SU-DHL-6 (cell line): ENCODE measurements around the gene SEPTIN2.

Experiments used
- H2AFZ ChIP-seq: fragments of 200-600 bp; sonication (generic); 2 replicates; pipeline ENCODE4 v1.6.1; 2014; ENCODE audit warnings: low read depth, mild to moderate bottlenecking, moderate library complexity, mixed read lengths, antibody characterized with exemption, low read length; ENCODE audit not compliant: severe bottlenecking
- H3F3A ChIP-seq: fragments of 200-600 bp; shearing (Covaris generic); 2 replicates; pipeline ENCODE4 v1.6.0; 2016; ENCODE audit warnings: antibody characterized with exemption, mild to moderate bottlenecking; ENCODE audit not compliant: insufficient read depth
- H3K27ac ChIP-seq: fragments of 200-600 bp; sonication (generic); 2 replicates; pipeline ENCODE4 v1.5.1; 2016; ENCODE audit warnings: low read depth, mild to moderate bottlenecking, low read length, moderate library complexity, mixed read lengths
- H3K27me3 ChIP-seq: fragments of 200-600 bp; sonication (generic), shearing (Covaris generic); 2 replicates; pipeline ENCODE4 v1.6.0; 2014; ENCODE audit warnings: mild to moderate bottlenecking, low read length
- H3K36me3 ChIP-seq: fragments of 200-600 bp; sonication (generic); 2 replicates; pipeline ENCODE4 v1.6.1; 2014; ENCODE audit warnings: mild to moderate bottlenecking, low read length, mixed read lengths
- H3K4me2 ChIP-seq: fragments of 300-600, 200-600 bp; shearing (Covaris generic), sonication (generic); 2 replicates; pipeline ENCODE4 v1.6.0; 2014; ENCODE audit warnings: low read length, low read depth, mild to moderate bottlenecking; ENCODE audit not compliant: poor library complexity, severe bottlenecking
- H3K4me3 ChIP-seq: fragments of 200-600 bp; sonication (generic); 2 replicates; pipeline ENCODE4 v1.5.1; 2014; ENCODE audit warnings: antibody characterized with exemption, low read length, mild to moderate bottlenecking, mixed read lengths; ENCODE audit not compliant: insufficient read depth, poor library complexity, severe bottlenecking
- H3K79me2 ChIP-seq: fragments of 200-600 bp; sonication (generic); 2 replicates; pipeline ENCODE4 v1.6.1; 2014; ENCODE audit warnings: mild to moderate bottlenecking, low read length, moderate library complexity; ENCODE audit not compliant: insufficient read depth
- H3K9ac ChIP-seq: fragments of 200-600 bp; sonication (generic); 2 replicates; pipeline ENCODE4 v1.7.0; 2014; ENCODE audit warnings: mild to moderate bottlenecking, low read length
- H3K9me2 ChIP-seq: fragments of 200-600 bp; sonication (generic); replicated peaks from 2 replicates; pipeline ENCODE4 v1.6.1; 2014; ENCODE audit warnings: low read length; ENCODE audit not compliant: insufficient read depth
- H3K9me3 ChIP-seq: fragments of 200-600 bp; sonication (generic); 2 replicates; pipeline ENCODE4 v1.6.1; 2014; ENCODE audit warnings: low read length, mixed read lengths; ENCODE audit not compliant: insufficient read depth
- H4K20me1 ChIP-seq: fragments of 200-600 bp; sonication (generic); 2 replicates; pipeline ENCODE4 v1.6.1; 2014; ENCODE audit warnings: low read depth, mild to moderate bottlenecking, antibody characterized with exemption, low read length, moderate library complexity, mixed read lengths
- CTCF ChIP-seq: fragments of 200-600 bp; sonication (generic); IDR thresholded peaks from one replicate; pipeline ENCODE4 v1.5.1; 2017; ENCODE audit warnings: antibody characterized with exemption, mild to moderate bottlenecking, low read length, moderate library complexity; ENCODE audit not compliant: insufficient read depth, poor library complexity, severe bottlenecking
- EZH2phosphoT487 ChIP-seq: fragments of 200-600 bp; sonication (generic), shearing (Covaris generic); conservative IDR thresholded peaks from 2 replicates; pipeline ENCODE4 v1.6.1; 2018; ENCODE audit warnings: mild to moderate bottlenecking, antibody characterized with exemption, low read length, moderate library complexity, mixed read lengths

The SEPTIN2 gene

GRCh38 chr2:241279413-241279812 is 36.3 kb upstream of the SEPTIN2 start:
- no peak for TF ChIP-seq EZH2phosphoT487
- no peak for TF ChIP-seq CTCF
- Histone ChIP-seq H3K27ac (no peak overlapping the region), H3K9me3 (no peaks in the 10 kb centered on the region), H3K4me2 (no peak overlapping the region), H3K27me3 (no peaks in the 10 kb centered on the region), H3K9me2 (no peaks in the 10 kb centered on the region), H4K20me1 (peaks cover 21% of the 10 kb centered on the region), H3K9ac (no peak overlapping the region), H3K4me3 (no peak overlapping the region), H3F3A (peaks cover 12% of the 10 kb centered on the region; the same call in 1 of the 2 replicates), H3K36me3 (0 out of 2 replicates have a peak, but pooled peaks cover 5% of the 10 kb centered on the region), H3K79me2 (peaks cover 85% of the 10 kb centered on the region), H2AFZ (no peak overlapping the region)

DNA sequence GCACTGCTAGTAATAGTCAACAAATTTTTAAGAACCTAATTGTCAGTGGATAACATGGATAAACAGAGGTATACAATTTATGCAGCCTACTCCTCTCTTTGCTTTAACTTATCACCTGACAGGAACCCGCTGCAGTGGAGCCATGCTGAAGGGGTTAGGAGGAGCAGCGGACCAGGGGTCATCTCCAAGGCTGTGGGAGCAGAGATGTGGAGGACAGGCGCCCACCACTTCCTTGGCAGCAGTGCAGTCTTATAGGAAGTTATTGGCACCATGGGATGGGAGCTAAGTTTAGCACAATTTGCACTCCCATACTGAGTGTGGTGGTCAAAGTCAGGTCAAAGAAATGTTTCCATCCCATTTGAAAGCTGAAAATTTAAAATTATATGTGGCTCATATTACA is 35.9 kb upstream of the SEPTIN2 start:
- Histone ChIP-seq H3K9ac (no peak overlapping the region), H3K4me3 (no peak overlapping the region), H3K27me3 (no peaks in the 10 kb centered on the region), H3K9me3 (no peaks in the 10 kb centered on the region), H4K20me1 (peaks cover 21% of the 10 kb centered on the region), H3K79me2 (peaks cover 89% of the 10 kb centered on the region), H3K36me3 (0 out of 2 replicates have a peak, but pooled peaks cover 5% of the 10 kb centered on the region), H3K4me2 (no peak overlapping the region), H3F3A (peaks cover 12% of the 10 kb centered on the region; the same call in 1 of the 2 replicates), H3K27ac (no peak overlapping the region), H2AFZ (no peak overlapping the region), H3K9me2 (no peaks in the 10 kb centered on the region)
- TF ChIP-seq EZH2phosphoT487 (no peak), CTCF (no peak)

DNA sequence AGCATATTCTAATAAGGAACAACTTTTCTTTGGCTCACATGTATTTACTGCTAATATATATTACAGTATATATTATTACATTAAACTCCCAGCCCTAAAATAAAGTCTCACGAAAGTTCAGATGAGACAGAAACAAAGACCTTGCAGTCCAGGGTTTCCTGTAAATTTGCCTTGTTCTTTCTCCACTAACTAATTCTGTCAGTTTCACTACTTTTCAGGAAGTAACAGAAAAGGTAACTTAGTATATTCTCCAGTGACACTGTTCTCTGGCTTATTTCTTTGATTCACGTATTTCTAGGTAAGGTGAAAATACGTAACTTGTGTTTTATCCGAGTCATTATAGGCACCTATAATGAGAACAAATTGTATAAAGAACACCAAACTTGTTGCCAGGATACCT is 35.4 kb upstream of the SEPTIN2 start:
- Histone ChIP-seq H2AFZ (no peak overlapping the region), H3K27me3 (no peaks in the 10 kb centered on the region), H3K27ac (no peak overlapping the region), H4K20me1 (peaks cover 18% of the 10 kb centered on the region), H3F3A (peaks cover 9% of the 10 kb centered on the region; the same call in 1 of the 2 replicates), H3K9ac (no peak overlapping the region), H3K36me3 (0 out of 2 replicates have a peak, but pooled peaks cover 5% of the 10 kb centered on the region), H3K4me2 (no peak overlapping the region), H3K9me3 (no peaks in the 10 kb centered on the region), H3K9me2 (no peaks in the 10 kb centered on the region), H3K4me3 (no peak overlapping the region), H3K79me2 (peaks cover 89% of the 10 kb centered on the region)
- no peak for TF ChIP-seq EZH2phosphoT487
- no peak for TF ChIP-seq CTCF
